Fibroblast of lung (primary cell): Measurements from ENCODE around the gene TCERG1L. TPM values are rescaled to one million over a fixed set of nuclear protein-coding genes. Genes with fewer than 3 reads are reported as not detected.

Experiments
- DNase-seq, 2 donors: peaks; one replicate each; pipeline versions ENCODE4 v3.0.0 to v3.0.0-alpha.2; 2010; ENCODE audit warnings: low read depth in 2 of 2
- H2AFZ ChIP-seq: 2 replicates; pipeline ENCODE4 v1.5.1; 2012; ENCODE audit warnings: low read length, control low read depth, inconsistent platforms
- H3K27ac ChIP-seq: 2 replicates; pipeline ENCODE4 v1.5.1; 2011; ENCODE audit warnings: low read length, control low read depth; ENCODE audit not compliant: insufficient read depth
- H3K27me3 ChIP-seq: 2 replicates; pipeline ENCODE4 v1.5.1; 2011; ENCODE audit warnings: mild to moderate bottlenecking, low read length; ENCODE audit not compliant: control insufficient read depth, insufficient read depth
- H3K36me3 ChIP-seq: 2 replicates; pipeline ENCODE4 v1.5.1; 2011; ENCODE audit warnings: low read length; ENCODE audit not compliant: control insufficient read depth, insufficient read depth
- H3K4me1 ChIP-seq: 2 replicates; pipeline ENCODE4 v1.5.1; 2011; ENCODE audit warnings: low read length; ENCODE audit not compliant: control insufficient read depth, insufficient read depth; ENCODE audit errors: extremely low read depth
- H3K4me2 ChIP-seq: 2 replicates; pipeline ENCODE4 v1.5.1; 2011; ENCODE audit warnings: low read length, control low read depth; ENCODE audit not compliant: insufficient read depth; ENCODE audit errors: extremely low read depth
- H3K4me3 ChIP-seq, 4 experiments: fragments of 200-600 bp in 1 of 4; sonication (generic) in 1 of 4; replicated peaks in 1 of 4; 2 replicates each; pipeline ENCODE4 v1.5.1; 2011 to 2016; ENCODE audit warnings: low read length in 4 of 4, low read depth in 3 of 4, mild to moderate bottlenecking in 3 of 4, control low read depth in 2 of 4, inconsistent platforms in 1 of 4, mixed read lengths in 1 of 4; ENCODE audit not compliant: insufficient read depth in 1 of 4; ENCODE audit errors: control extremely low read depth in 1 of 4
- H3K79me2 ChIP-seq: 2 replicates; pipeline ENCODE4 v1.5.1; 2012; ENCODE audit warnings: mild to moderate bottlenecking, low read length, inconsistent platforms; ENCODE audit not compliant: control insufficient read depth, insufficient read depth
- H3K9ac ChIP-seq: 2 replicates; pipeline ENCODE4 v1.5.1; 2011; ENCODE audit warnings: mild to moderate bottlenecking, low read length, control low read depth; ENCODE audit not compliant: insufficient read depth
- H3K9me3 ChIP-seq: 2 replicates; pipeline ENCODE4 v1.5.1; 2012; ENCODE audit warnings: low read depth, low read length; ENCODE audit not compliant: control insufficient read depth, insufficient read depth
- H4K20me1 ChIP-seq: 2 replicates; pipeline ENCODE4 v1.5.1; 2011; ENCODE audit warnings: low read length; ENCODE audit not compliant: control insufficient read depth, insufficient read depth; ENCODE audit errors: extremely low read depth
- EZH2 ChIP-seq: IDR thresholded peaks from 2 replicates; pipeline ENCODE4 v1.5.1; 2012; ENCODE audit warnings: low read length, control low read depth, mild to moderate bottlenecking; ENCODE audit errors: missing control alignments
- polyA plus RNA-seq, 2 donors: library from polyadenylated mRNA; depleted of rRNA in 1 of 2; stranded (reverse) in 1 of 2; unstranded in 1 of 2; fragments of >200 nt; gene quantifications; 2 replicates each; pipeline ENCODE4 v1.2.1, GENCODE V29; 2011 to 2012; ENCODE audit warnings: missing spikeins in 1 of 2
- total RNA-seq: library from RNA; depleted of rRNA; stranded (reverse); fragments of >200 nt; gene quantifications from 2 replicates; pipeline ENCODE4 v1.2.1, GENCODE V29; 2014
- TF ChIP-seq, protein P1 (sequence below), 2 donors: IDR thresholded peaks in 1 of 2; conservative IDR thresholded peaks in 1 of 2; 1 replicate in 1 of 2; 2 replicates in 1 of 2; pipeline ENCODE4 v1.5.1; 2011 to 2012; ENCODE audit warnings: low read length in 2 of 2, control low read depth in 1 of 2, inconsistent platforms in 1 of 2, low read depth in 1 of 2, mild to moderate bottlenecking in 1 of 2

TCERG1L gene
- total and polyA plus RNA-seq, 2 donors (not counting 1 experiment from before 2014, with no cell fraction given), result 0.02 TPM; not detected in 1

DNA sequence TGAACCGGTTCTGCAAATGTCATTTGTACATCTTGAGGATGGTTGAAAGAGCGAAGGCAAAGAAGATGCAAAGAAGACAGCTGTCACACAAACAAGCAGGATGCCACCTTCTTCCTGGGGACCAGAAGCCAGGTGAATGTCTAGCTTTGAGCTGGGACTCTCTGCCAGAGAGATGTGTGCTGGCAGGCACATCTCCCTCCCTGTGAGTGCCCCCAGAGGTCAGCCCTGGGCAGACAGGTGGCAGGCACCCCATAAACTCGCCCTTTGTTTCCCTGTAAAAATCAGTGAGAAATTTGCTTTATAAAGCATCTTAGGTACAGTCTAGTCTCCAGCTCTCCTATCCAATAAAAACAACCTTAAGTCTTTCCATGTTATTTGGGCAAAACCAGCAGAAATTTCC, 2.6 kb upstream of the TCERG1L start:
- H3K36me3 ChIP-seq, result no peaks in the 10 kb centered on the region
- H3K9ac ChIP-seq, result no peak overlapping the region
- no peaks in the 10 kb centered on the region for H4K20me1 ChIP-seq
- no peaks in the 10 kb centered on the region for H3K79me2 ChIP-seq
- no peak for DNase-seq
- no peak overlapping the region for H3K4me3 ChIP-seq
- H3K9me3 ChIP-seq, result no peaks in the 10 kb centered on the region
- no peaks in the 10 kb centered on the region for H3K4me1 ChIP-seq
- H3K4me2 ChIP-seq, result no peak overlapping the region
- no peak overlapping the region for H2AFZ ChIP-seq
- H3K27ac ChIP-seq, result no peak overlapping the region
- TF ChIP-seq EZH2, result no peak
- TF ChIP-seq, protein P1, sequence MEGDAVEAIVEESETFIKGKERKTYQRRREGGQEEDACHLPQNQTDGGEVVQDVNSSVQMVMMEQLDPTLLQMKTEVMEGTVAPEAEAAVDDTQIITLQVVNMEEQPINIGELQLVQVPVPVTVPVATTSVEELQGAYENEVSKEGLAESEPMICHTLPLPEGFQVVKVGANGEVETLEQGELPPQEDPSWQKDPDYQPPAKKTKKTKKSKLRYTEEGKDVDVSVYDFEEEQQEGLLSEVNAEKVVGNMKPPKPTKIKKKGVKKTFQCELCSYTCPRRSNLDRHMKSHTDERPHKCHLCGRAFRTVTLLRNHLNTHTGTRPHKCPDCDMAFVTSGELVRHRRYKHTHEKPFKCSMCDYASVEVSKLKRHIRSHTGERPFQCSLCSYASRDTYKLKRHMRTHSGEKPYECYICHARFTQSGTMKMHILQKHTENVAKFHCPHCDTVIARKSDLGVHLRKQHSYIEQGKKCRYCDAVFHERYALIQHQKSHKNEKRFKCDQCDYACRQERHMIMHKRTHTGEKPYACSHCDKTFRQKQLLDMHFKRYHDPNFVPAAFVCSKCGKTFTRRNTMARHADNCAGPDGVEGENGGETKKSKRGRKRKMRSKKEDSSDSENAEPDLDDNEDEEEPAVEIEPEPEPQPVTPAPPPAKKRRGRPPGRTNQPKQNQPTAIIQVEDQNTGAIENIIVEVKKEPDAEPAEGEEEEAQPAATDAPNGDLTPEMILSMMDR (conservative IDR thresholded peaks at IDR 0.05 in 1 of 2, IDR thresholded peaks at IDR 0.05 in 1 of 2; ENCODE audit: low read depth in 1 of 2, low read length in 2 of 2), result no peak
- no peaks in the 10 kb centered on the region for H3K27me3 ChIP-seq

DNA sequence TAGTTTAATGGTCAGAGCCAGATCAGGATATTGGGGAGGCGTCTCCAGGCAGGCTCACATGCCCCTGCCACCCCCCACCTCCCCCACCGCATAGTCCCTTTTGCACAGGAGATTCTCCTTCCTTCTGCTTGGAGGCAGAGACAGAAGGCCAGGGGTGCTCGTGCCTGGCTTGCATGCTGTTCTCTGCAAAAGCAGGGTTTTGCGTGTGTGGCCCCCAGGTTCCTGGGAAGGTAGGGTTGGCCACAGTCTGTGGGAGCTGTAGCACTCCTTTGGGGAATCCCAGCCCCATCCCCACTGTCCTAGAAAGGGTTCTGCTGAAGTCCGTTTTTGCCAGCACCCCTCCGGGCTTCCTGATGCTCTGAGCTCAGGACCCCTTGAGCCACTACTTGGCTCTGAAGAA, 1.9 kb upstream of the TCERG1L start:
- no peak overlapping the region for H3K9ac ChIP-seq
- H3K4me1 ChIP-seq, result no peaks in the 10 kb centered on the region
- H3K27me3 ChIP-seq, result no peaks in the 10 kb centered on the region
- H2AFZ ChIP-seq, result no peak overlapping the region
- TF ChIP-seq, protein P1 (conservative IDR thresholded peaks at IDR 0.05 in 1 of 2, IDR thresholded peaks at IDR 0.05 in 1 of 2; ENCODE audit: low read depth in 1 of 2, low read length in 2 of 2), result no peak
- no peak for TF ChIP-seq EZH2
- H3K4me2 ChIP-seq, result no peak overlapping the region
- H3K9me3 ChIP-seq, result no peaks in the 10 kb centered on the region
- H3K79me2 ChIP-seq, result no peaks in the 10 kb centered on the region
- DNase-seq, result no peak
- H4K20me1 ChIP-seq, result no peaks in the 10 kb centered on the region
- H3K27ac ChIP-seq, result no peak overlapping the region
- no peak overlapping the region for H3K4me3 ChIP-seq
- no peaks in the 10 kb centered on the region for H3K36me3 ChIP-seq

DNA sequence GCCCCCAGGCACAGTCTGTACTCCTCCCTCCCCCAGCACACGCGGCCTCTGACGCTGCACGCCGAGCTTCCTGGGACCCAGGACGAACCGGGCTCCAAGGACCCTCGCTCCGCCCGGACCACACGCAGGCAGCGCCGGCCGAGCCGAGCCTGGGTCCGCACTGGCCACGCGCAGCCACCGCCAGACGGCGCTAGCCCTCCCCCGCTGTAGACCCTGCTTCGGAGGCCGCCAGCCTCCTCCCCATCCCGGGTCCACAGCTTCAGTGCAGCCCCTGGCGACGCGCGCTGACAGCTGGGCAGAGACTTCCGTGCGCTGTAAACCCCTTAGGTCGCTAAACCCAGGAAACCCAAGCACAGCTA, 936 bp upstream of the TCERG1L start:
- H3K9me3 ChIP-seq, result no peaks in the 10 kb centered on the region
- no peaks in the 10 kb centered on the region for H3K4me1 ChIP-seq

More for the DNA sequence above, 936 bp upstream of the TCERG1L start:
- TF ChIP-seq, protein P1 (conservative IDR thresholded peaks at IDR 0.05 in 1 of 2, IDR thresholded peaks at IDR 0.05 in 1 of 2; ENCODE audit: low read depth in 1 of 2, low read length in 2 of 2), result no peak
- TF ChIP-seq EZH2, result no peak
- Histone ChIP-seq H3K27ac (no peak overlapping the region), H4K20me1 (no peaks in the 10 kb centered on the region), H3K79me2 (no peaks in the 10 kb centered on the region), H2AFZ (no peak overlapping the region), H3K9ac (no peak overlapping the region), H3K27me3 (no peaks in the 10 kb centered on the region), H3K4me2 (no peak overlapping the region), H3K4me3 (no peak overlapping the region), H3K36me3 (no peaks in the 10 kb centered on the region)
- DNase-seq, result no peak
